C4-2B (cell line): Measurements from ENCODE around the gene UACA.

ENCODE experiments used
- CTCF ChIP-seq: fragments of 450-650 bp; conservative IDR thresholded peaks from 2 replicates; pipeline ENCODE4 v1.5.1; 2017; ENCODE audit warnings: mild to moderate bottlenecking
- ZFX ChIP-seq: fragments of 450-650 bp; IDR thresholded peaks from 2 replicates; pipeline ENCODE4 v1.6.1; 2017

- TF ChIP-seq CTCF (no peak), ZFX (no peak)
These were observed 52.6 kb downstream of the UACA start for GRCh38 chr15:70710714-70711113.
